ENCODE data around the gene ZCCHC14. TPM values are rescaled to one million over a fixed set of nuclear protein-coding genes. Genes with fewer than 3 reads are reported as not detected.
"Not testable (repeated sequence)": the region's sequence is repeated elsewhere in the genome, so short reads cannot be mapped to it uniquely, and the experiment has no call there.

ZCCHC14 gene
- total RNA-seq, 1 donor from 2014 or later = 44.8 TPM

DNA sequence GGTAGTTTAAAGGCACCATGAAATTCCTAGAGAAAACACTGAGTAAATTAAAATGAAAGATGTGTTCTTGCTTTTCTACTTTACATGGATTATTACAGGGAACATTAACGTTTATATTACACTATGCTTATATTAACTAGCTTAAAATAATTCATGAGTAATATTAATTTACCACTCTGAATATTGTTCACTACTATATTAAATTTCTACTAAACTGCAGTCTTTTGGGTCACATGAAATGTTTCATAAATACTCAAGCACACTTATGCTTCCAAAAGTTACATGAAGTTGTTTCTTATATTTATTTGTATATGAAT is 104.0 kb downstream of the ZCCHC14 start:
- Mint-ChIP-seq H3K4me1 (ENCODE audit: unreplicated experiment) (peaks cover 39% of the 10 kb centered on the region), H3K36me3 (ENCODE audit: unreplicated experiment) (no peaks in the 10 kb centered on the region), H3K27me3 (ENCODE audit: unreplicated experiment) (no peaks in the 10 kb centered on the region), H3K4me3 (ENCODE audit: unreplicated experiment) (peak overlapping the region; percentile 56), H3K27ac (ENCODE audit: unreplicated experiment) (peak overlapping the region; percentile 96), H3K9me3 (ENCODE audit: unreplicated experiment) (no peaks in the 10 kb centered on the region)
- no peak for TF ChIP-seq CTCF (IDR thresholded peaks at IDR 0.05)
- DNase-seq (ENCODE audit: extremely low spot score, unreplicated experiment) = no peak

- no peak for TF ChIP-seq CTCF (IDR thresholded peaks at IDR 0.05)
- H3K36me3 Mint-ChIP-seq (ENCODE audit: unreplicated experiment) = no peaks in the 10 kb centered on the region
- H3K27me3 Mint-ChIP-seq (ENCODE audit: unreplicated experiment) = no peaks in the 10 kb centered on the region
- peak overlapping the region; percentile 56 for H3K4me3 Mint-ChIP-seq (ENCODE audit: unreplicated experiment)
- H3K27ac Mint-ChIP-seq (ENCODE audit: unreplicated experiment) = peak overlapping the region; percentile 96
- peaks cover 34% of the 10 kb centered on the region for H3K4me1 Mint-ChIP-seq (ENCODE audit: unreplicated experiment)
- no peaks in the 10 kb centered on the region for H3K9me3 Mint-ChIP-seq (ENCODE audit: unreplicated experiment)
- peak; percentile 94 for DNase-seq (ENCODE audit: extremely low spot score, unreplicated experiment)
Measured at GRCh38 chr16:87387942-87388817, 104.6 kb downstream of the ZCCHC14 start.

GRCh38 chr16:87384875-87385167 is 108.0 kb downstream of the ZCCHC14 start:
- Mint-ChIP-seq H3K4me3 (ENCODE audit: unreplicated experiment) (peak overlapping the region; percentile 81), H3K27ac (ENCODE audit: unreplicated experiment) (peak overlapping the region; percentile 92), H3K4me1 (ENCODE audit: unreplicated experiment) (peaks cover 55% of the 10 kb centered on the region)
- H3K27me3 Mint-ChIP-seq (ENCODE audit: unreplicated experiment); DNase-seq (ENCODE audit: extremely low spot score, unreplicated experiment); H3K36me3 Mint-ChIP-seq (ENCODE audit: unreplicated experiment); H3K9me3 Mint-ChIP-seq (ENCODE audit: unreplicated experiment): not testable (repeated sequence)

GRCh38 chr16:87384162-87384874 is 108.5 kb downstream of the ZCCHC14 start:
- peak; percentile 87 for DNase-seq (ENCODE audit: extremely low spot score, unreplicated experiment)
- Mint-ChIP-seq H3K27ac (ENCODE audit: unreplicated experiment) (peak overlapping the region; percentile 92), H3K36me3 (ENCODE audit: unreplicated experiment) (no peaks in the 10 kb centered on the region), H3K27me3 (ENCODE audit: unreplicated experiment) (no peaks in the 10 kb centered on the region), H3K4me1 (ENCODE audit: unreplicated experiment) (peaks cover 52% of the 10 kb centered on the region), H3K4me3 (ENCODE audit: unreplicated experiment) (peak overlapping the region; percentile 81), H3K9me3 (ENCODE audit: unreplicated experiment) (no peaks in the 10 kb centered on the region)
- no peak for TF ChIP-seq CTCF (IDR thresholded peaks at IDR 0.05)

- no peak for TF ChIP-seq CTCF (IDR thresholded peaks at IDR 0.05)
- peak; percentile 98 for DNase-seq (ENCODE audit: extremely low spot score, unreplicated experiment)
- no peaks in the 10 kb centered on the region for H3K27me3 Mint-ChIP-seq (ENCODE audit: unreplicated experiment)
- peak within 1 kb of the TSS; percentile 92 for H3K27ac Mint-ChIP-seq (ENCODE audit: unreplicated experiment)
- H3K36me3 Mint-ChIP-seq (ENCODE audit: unreplicated experiment) = no peaks in the 10 kb centered on the region
- peaks cover 53% of the 10 kb centered on the region for H3K4me1 Mint-ChIP-seq (ENCODE audit: unreplicated experiment)
- peak within 1 kb of the TSS; percentile 85 for H3K4me3 Mint-ChIP-seq (ENCODE audit: unreplicated experiment)
- H3K9me3 Mint-ChIP-seq (ENCODE audit: unreplicated experiment) = no peaks in the 10 kb centered on the region
Measured at GRCh38 chr16:87383505-87384161, 109.2 kb downstream of the ZCCHC14 start, which contains the start of gene FBXO31. TSS of gene FBXO31 (minus strand) at chr16:87383776. CDS start at chr16:87383744, 32 bp downstream.

Data from osteocyte (in vitro differentiated cells).